Stimulated activated CD4-positive, alpha-beta T cell treated with anti-CD3 and anti-CD28 coated beads, Interleukin-4, amount 100 ng/mL, for 24 hours (primary cell): ENCODE measurements around the gene RBM34.

ENCODE experiments used
- DNase-seq: peaks from one replicate; pipeline ENCODE4 v3.0.0-alpha.2; 2020

RBM34 gene

GRCh38 chr1:235152235-235152634 lies 8.8 kb downstream of the RBM34 start:
- DNase-seq, result no peak

GRCh38 chr1:235151033-235151432 lies 10.0 kb downstream of the RBM34 start:
- DNase-seq, result no peak

GRCh38 chr1:235149824-235150223 lies 11.2 kb downstream of the RBM34 start:
- no peak for DNase-seq

DNA sequence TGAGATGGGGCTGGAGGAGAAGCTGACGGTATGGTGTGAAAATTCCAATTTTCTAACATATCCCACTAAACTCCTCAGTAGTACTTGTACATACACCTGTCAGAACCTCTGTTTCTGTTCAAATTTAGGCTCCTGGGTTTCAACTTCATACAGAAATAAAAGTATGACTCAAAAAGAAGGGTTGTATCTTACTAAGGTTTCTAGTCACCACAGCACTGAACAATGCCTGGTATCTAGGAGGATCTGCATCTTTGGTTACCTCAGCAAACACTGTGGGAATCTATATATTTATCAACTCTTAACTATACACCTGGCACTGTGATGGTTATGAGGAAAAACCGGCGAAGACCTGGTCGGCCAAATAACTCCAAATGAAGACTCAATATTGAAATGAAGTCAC lies 13.8 kb downstream of the RBM34 start:
- no peak for DNase-seq

DNA sequence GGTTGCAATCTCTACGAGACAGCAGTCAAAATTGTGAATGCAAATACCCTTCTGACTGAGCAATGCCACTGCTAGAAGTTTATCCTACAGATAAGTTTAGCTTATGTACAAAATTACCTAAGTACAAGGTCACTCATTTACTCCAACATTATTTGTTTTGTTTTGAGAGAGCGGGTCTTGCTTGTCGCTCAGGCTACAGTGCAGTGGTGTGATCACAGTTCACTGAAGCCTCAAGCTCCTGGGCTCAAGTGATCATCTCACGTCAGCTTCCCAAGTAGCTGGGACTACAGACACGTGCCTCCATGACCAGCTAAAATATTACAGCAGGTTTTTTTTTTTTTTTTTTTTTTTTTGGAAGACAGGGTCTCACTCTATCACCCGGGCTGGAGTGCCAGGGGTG lies 15.4 kb downstream of the RBM34 start:
- no peak for DNase-seq

DNA sequence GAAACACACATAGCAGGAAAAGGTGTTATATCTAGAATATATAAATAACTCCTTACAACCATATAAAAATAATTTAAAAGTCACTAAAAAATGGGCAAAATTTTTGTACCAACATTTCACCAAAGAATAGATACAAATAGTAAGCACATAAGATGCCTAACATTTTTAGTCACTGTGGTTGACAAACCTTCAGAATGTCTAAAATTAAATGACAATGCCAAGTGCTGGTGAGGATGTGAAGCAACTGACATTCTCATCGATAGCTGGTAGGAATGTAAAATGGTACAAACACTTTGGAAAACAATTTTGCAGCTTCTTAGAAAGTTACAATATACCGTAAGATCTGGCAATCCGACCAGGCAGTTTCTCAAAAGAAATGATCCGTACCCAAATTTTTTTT lies 18.1 kb downstream of the RBM34 start:
- DNase-seq, result no peak

- no peak for DNase-seq
These were observed 21.7 kb downstream of the RBM34 start for GRCh38 chr1:235139315-235139714.

DNA sequence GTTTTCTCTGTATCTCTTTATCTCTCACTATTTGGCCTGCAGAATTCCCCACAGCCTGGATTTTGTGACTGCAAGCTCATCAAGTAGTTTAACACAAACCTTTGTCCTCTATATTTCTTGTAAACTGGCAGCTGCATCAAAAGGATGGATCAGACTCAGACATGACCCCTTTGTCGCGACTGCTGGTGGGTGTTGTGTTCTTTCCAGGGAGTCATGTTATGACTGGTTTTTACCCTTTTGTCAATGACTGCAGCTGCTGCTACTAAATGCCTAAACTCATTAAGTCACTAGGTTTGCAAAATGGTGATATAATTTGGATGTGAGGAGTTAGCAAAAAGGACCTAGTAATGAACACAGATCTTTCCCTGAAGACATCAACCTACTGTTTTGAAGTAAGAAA lies 22.2 kb downstream of the RBM34 start:
- peak; percentile 36 for DNase-seq

- no peak for DNase-seq
These were observed 24.9 kb downstream of the RBM34 start for GRCh38 chr1:235136111-235136510.

DNA sequence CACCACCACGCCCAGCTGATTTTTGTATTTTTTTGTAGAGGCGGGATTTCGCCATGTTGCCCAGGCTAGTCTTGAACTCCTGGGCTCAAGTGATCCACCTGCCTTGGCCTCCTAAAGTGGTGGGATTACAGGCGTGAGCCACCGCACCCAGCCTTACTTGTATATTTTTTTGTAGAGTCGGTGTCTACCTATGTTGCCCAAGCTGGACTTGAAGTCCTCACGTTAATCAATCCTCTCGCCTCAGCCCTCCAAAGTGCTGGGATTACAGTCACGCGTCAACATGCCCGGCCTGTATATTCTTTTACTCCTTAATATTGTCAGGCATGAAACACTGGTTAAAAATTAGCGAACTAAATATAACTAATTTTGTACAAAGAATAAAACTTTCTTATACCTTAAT lies 26.9 kb downstream of the RBM34 start:
- DNase-seq, result no peak

- no peak for DNase-seq
These were observed 28.0 kb downstream of the RBM34 start for GRCh38 chr1:235133086-235133485.

- DNase-seq, result no peak
These were observed 29.1 kb downstream of the RBM34 start for GRCh38 chr1:235131961-235132360.

DNA sequence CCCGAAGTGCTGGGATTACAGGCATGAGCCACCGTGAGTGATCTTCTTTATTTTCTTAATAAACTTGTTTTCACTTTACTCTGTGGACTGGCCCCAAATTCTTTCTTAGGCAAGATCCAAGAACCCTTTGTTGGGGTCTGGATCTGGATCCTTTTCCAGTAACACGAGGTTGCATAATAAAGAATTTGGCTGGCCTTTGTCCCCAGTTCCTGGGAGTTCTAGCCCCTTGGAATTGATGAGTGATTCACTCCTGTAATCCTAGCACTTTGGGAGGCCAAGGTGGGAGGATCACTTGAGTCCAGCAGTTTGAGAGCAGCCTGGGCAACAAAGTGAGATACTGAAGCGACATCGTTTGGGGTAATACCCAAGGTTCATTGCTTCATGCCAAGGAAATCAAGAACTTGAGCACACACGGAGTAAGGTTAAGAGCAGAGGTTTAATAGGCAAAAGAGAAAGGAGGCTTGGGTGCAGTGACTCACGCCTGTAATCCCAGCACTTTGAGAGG lies 30.2 kb downstream of the RBM34 start:
- DNase-seq, result no peak

GRCh38 chr1:235129774-235130570 lies 31.1 kb downstream of the RBM34 start:
- no peak for DNase-seq

GRCh38 chr1:235128456-235129328 lies 32.4 kb downstream of the RBM34 start, which contains the start of gene TOMM20:
Gene TOMM20 (minus strand): TSS chr1:235128837. CDS start chr1:235128715, 122 bp downstream.
- peak; percentile 94 for DNase-seq

GRCh38 chr1:235127732-235128455 lies 33.2 kb downstream of the RBM34 start:
- no peak for DNase-seq

DNA sequence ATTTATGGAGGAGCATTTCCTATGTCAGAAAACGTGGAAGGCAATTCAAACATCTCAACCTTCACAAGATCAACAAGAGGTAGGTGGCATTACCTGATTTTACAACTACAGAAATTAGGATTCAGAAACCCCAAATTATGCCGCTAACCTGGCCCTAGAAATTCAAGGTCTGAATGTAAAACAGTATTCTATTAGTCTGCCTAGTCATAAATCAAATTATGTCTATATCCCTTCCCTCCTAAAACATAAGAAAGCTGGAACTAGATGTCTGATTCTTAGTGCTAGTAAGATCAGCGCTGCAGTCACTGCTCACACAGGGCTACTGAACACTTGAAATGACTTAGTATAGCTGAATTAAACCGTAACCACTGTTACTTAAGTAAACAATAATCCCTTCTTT lies 33.8 kb downstream of the RBM34 start:
- DNase-seq, result no peak

- no peak for DNase-seq
These were observed 36.4 kb downstream of the RBM34 start for GRCh38 chr1:235124665-235125064.

DNA sequence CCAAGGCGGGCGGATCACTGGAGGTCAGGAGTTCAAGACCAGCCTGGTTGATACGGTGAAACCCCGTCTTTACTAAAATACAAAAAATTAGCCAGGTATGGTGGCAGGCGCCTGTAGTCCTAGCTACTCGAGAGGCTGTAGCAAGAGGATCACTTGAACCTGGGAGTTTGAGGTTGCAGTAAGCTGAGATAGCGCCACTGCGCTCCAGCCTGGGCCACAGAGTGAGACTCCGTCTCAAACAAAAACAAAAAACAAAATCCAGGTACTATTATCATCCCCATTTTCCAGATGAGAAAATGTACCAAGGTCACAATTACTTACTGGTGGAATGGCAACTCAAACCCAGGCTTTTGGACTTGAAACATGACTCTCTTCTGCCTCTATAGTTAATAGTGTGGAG lies 36.9 kb downstream of the RBM34 start:
- DNase-seq, result no peak

DNA sequence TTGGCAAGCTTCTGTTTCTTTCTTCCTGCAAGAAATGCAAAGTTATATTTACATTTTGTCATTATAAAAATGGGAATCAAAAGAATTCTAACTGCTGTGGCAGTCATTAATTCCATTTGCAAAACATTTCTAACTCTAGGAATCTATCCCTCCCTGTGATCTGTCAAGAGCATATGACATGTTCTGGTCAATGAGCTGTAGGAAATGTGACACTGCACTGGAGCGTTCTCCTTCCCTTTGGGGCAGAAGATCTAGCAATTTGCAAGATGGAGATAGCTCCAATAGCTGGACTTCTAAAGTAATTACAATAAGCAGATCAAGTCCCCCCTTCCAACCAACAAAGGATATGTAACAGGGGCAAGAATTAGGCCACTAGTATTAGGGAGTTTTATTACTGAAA lies 38.7 kb downstream of the RBM34 start:
- DNase-seq, result no peak

- DNase-seq, result no peak
These were observed 47.7 kb downstream of the RBM34 start for GRCh38 chr1:235113183-235113917.
